ENCODE measurements around the gene PDLIM4. TPM values are rescaled to one million over a fixed set of nuclear protein-coding genes. Genes with fewer than 3 reads are reported as not detected.
A peak's percentile ranks its signal among the peaks of the same experiment; 100 is the strongest.

The PDLIM4 gene, protein sequence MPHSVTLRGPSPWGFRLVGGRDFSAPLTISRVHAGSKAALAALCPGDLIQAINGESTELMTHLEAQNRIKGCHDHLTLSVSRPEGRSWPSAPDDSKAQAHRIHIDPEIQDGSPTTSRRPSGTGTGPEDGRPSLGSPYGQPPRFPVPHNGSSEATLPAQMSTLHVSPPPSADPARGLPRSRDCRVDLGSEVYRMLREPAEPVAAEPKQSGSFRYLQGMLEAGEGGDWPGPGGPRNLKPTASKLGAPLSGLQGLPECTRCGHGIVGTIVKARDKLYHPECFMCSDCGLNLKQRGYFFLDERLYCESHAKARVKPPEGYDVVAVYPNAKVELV
- total RNA-seq (2014; rRNA removed; shearing (Covaris generic)) = not detected in 2 replicates

DNA sequence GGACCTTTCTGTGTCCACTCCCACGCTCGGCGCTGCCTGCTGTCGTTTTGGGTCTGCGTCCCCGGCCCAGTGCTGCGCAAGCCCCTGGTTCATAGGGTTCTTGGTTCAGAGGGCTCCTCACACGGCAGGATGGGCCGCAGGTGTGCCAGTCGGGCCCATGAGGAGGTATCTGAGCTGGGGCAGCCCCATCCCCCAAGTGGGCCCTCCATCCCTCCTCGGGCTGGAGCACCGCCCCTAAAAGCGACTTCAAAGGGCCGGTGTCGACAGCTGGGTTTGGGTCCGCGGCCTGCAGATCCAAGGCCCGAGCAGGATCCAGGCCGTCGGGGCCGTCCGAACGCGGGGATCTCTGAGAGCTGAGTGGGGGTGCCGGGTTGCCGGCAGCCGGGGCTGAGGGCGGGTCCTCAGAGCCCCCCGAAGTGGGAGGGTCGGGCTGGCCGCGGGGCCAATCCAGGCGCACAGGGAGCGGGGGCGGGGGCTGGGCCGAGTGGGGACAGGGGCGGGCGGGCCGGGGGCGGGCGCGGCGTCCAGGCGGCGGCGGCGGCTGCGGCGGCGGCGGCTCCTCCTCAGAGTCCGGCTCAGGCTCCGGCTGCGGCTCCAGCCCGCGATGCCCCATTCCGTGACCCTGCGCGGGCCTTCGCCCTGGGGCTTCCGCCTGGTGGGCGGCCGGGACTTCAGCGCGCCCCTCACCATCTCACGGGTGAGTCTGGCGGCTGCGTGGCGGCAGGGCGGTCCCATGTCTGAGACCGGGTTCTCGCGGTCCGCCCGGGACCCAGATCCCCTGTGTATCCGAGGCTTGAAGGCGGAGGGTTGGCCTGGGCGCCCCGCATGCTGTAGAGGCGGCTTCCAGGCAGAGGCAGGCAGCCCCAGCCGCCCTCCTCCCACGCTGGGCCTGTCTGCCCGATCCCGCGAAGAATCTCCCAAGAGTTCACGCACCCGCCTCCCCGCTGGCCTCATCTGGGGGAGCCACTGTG lies at the start of gene PDLIM4:
Gene PDLIM4 (plus strand): TSS at position 566 of the 971 bp plus-strand sequence. CDS start 39 bp downstream, at position 605.
- in situ Hi-C loops (cut with HindIII; ENCODE audit: low sequenced_read_pairs) = no loop called here
- no peak for DNase-seq (ENCODE audit: low spot score)

DNA sequence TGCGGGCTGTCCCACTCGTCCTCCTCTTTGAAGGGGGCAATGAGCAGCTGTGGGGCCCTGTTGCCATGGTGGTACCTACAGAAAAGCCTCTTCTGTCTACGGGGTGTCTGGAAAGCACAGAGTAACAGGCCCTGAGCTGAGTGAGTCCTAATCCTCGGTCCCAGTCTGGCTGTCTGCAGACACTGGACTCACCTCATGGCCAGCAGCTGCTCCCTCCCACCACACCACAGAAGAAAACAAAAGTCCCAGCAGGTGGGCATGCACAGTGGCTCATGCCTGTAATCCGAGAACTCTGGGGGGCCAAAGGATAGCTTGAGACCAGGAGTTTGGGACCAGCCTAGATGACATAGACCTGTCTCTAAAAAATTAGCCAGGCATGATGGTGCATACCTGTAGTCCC lies 49.7 kb upstream of the PDLIM4 start:
- DNase-seq (ENCODE audit: low spot score) = no peak
- in situ Hi-C loops (cut with HindIII; ENCODE audit: low sequenced_read_pairs) = no loop called here

DNA sequence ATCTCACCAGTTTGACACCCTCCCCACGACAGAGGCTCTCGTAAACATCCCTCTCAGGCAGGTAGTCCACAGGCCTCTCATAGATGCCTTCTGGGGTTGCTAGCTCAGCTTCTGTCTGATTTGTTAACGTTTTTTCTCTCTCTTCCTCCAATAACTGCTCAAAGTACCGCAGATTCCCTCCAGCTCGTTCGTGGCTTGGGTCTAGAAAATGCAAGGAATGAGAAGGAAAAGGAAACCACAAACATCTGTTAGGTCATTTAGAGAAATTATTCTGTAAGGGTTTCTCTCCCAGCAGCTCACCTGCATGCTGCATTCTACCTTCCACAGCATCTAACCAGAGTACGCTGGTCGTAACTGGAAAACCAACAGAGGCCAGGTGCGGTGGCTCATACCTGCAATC lies 48.4 kb upstream of the PDLIM4 start:
- in situ Hi-C loops (cut with HindIII; ENCODE audit: low sequenced_read_pairs) = no loop called here
- DNase-seq (ENCODE audit: low spot score) = no peak

DNA sequence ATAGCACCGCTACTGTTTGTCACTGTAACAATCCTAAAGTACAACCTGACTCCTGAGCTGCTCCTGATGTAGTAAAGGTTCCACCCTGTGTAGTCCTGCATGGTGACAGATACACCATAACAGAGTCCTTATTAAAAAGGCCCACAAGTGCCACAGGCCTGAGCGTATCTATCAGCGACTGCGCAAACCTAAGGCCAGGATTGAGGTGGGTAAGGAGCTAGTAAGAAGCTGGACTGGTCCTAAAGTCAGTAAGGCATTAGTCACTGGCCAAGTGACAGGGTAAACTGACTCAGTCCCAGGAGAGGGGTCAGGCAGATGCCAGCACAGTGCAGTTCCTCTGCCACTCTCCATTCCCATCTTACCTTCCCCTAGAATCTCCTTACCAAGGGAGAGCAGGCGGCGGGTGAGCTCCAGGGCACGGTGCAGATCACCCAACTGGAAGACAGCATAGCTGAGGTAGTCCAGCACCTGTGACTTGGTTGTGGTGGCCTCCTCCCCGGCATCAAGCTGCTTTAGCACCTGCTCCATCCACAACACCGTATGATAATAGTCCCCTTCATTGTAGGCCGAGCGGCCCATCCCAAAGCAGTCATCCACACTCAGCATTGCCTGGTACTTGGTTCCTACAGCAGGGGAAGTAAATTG lies 47.5 kb upstream of the PDLIM4 start:
- DNase-seq (ENCODE audit: low spot score) = peak; percentile 64
- in situ Hi-C loops (cut with HindIII; ENCODE audit: low sequenced_read_pairs) = no loop called here

DNA sequence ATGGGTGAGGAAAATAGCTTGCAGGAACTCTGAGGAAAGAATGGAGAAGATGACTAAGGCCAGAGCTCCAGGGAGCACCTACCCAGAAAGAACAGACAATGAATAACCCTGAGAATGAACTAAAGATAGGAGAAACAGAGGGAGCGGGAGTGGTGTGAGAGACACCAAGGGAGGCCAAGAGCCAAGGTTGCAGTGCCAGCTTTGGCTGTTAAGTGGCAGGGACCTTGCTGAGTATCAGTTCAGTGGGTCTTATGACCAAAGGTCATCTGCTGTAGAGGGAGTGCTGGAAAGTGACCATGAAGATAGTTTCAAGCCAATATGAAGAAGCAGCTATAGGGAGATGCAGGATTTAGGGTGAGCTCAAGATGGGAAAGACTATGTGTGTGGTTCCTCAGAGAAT lies 46.6 kb upstream of the PDLIM4 start:
- no peak for DNase-seq (ENCODE audit: low spot score)
- in situ Hi-C loops (cut with HindIII; ENCODE audit: low sequenced_read_pairs) = no loop called here

DNA sequence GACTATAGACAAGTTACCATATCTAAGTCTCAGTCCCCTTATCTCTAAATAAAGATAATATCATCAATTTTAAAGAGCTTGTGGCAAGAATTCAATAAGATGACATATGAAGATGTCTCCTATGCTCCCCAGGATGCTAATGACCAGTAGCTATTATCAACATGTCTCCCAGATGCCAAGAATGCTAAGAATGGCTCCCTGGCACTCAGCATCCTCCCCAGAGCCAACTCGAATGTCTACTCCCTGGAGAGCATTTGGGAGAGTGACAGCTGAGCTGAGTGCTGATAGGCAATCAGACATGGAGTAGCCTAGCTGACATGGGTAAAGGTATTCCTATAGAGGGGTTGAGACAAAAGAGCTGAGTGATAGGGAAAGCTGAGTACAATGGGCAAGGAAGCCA lies 45.7 kb upstream of the PDLIM4 start:
- in situ Hi-C loops (cut with HindIII; ENCODE audit: low sequenced_read_pairs) = no loop called here
- no peak for DNase-seq (ENCODE audit: low spot score)

DNA sequence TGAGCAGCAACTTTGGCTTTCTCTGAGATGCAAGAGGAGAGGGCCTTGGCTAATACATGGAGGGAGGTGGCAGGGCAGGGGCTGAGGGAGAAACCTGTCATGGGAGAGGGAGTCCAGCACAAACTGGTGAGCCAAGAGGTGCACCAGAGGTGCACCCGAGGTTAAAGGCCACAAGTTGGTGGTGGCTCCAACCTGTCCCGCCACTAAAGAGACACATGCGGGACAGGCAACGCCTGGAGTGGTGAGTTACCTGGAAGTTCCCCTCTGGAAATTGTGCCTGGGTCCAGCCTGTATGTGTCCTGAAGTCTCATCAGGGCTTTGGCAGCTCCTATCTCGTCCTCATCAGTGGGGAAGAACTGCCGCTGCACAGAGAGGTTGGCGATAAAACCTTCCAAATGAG lies 43.8 kb upstream of the PDLIM4 start:
- in situ Hi-C loops (cut with HindIII; ENCODE audit: low sequenced_read_pairs) = no loop called here
- DNase-seq (ENCODE audit: low spot score) = no peak

DNA sequence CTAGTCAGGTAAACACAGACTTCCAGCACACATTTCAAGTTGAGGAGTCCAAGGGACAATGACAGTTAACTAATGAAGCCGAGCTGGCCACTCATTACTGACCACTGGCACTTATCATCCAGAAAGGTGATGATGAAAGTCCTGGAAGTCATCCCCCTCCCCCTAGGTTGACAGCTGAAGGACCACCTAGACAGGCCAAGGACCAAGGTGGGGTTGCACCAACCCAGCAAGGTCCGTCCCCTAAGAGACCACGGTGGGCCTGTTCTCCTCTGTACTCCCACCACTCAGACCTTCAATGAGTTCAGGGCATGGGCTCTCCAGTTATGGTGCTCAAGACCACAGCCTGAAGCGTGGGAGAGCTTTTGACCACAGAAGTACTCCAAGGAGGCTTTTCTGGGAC lies 43.0 kb upstream of the PDLIM4 start:
- DNase-seq (ENCODE audit: low spot score) = no peak
- in situ Hi-C loops (cut with HindIII; ENCODE audit: low sequenced_read_pairs) = no loop called here

DNA sequence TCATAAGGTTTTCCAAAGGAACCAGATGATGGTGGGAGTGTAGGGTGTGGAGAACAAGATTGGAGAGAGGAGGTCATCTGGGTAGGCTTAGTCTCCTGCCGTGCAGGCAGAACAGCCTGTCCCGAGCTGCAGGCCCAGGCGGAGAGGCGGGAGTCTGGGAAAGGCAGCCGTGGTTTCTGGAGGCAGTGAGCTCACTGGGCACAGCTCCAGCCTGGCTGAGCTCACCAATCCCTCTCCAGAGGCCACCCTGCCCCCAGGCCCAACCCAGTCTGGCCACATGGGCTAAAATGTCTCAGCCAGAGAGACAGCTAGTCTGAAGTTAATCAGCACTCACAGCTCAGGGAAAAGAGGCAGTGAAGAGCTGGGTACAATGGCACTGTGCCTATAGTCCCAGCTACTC lies 42.2 kb upstream of the PDLIM4 start:
- in situ Hi-C loops (cut with HindIII; ENCODE audit: low sequenced_read_pairs) = no loop called here
- DNase-seq (ENCODE audit: low spot score) = peak; percentile 96

DNA sequence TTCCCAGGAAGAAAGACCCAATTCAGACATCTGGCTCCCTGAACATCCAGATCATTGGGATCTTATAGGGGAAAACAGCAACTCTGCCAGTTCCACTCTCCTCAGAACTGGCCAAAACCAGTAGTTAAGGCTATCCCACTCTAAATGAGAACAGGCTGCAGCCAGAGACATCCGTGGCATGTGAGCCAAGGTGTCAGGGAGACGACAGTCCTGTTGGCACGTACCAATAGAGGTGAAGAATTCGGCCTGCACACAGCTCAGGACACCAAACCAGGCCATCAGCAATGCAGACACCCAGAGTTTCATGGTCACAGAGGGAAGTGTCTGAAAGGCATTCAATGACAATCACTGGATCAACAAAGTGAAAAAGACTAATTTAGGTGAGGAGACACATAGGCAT lies 39.2 kb upstream of the PDLIM4 start:
- DNase-seq (ENCODE audit: low spot score) = no peak
- in situ Hi-C loops (cut with HindIII; ENCODE audit: low sequenced_read_pairs) = no loop called here

DNA sequence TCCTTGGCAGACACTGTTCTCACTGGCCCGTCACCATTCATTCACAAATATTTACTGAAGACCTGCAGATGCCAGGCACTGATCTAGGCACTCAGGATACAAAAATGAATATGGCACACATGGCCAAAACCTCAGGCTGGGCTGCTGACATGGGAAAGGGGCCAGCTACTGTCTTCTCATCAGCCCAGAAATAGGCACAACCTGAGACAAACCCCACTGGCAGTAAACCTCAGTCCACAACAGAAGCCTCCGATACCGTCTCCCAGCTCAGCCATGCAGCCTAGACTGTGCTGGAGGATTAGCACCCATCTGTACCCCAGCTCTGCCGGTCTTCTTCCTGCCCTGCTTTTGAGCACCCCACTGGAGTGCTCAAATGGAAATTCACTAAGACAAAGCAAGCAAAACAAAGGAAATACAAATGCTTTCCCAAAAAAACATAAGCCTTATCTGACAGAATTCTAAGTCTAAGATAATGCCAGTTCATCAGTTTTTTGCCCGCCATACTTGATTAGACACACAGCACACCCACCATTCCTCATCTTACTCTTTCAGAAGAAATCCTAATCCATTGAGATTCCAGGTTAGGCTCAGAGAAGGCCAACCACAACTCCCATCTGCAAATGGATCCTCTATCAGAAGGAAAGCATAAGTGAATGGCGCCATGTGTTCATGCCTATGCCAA lies 38.1 kb upstream of the PDLIM4 start:
- in situ Hi-C loops (cut with HindIII; ENCODE audit: low sequenced_read_pairs) = no loop called here
- DNase-seq (ENCODE audit: low spot score) = no peak

DNA sequence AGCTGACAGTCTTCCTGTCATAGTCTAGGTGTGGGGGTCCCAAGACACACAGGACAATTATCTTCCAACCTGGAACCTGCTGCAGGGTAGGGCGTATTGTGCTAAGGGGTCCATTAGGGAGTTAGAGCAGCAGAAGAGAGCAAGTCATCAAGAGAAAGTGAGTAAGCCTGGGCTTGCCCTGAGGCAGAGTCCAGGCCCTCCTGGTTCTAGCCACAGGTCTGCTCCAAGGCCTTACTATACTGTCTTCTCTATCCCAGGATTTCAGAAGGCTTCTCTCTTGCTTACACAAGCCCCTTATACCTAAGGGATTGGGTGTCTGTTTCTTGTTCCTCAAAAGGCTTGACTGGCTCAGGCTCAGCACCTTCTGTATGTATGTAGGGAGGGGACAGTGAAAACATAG lies 37.5 kb upstream of the PDLIM4 start:
- in situ Hi-C loops (cut with HindIII; ENCODE audit: low sequenced_read_pairs) = no loop called here
- no peak for DNase-seq (ENCODE audit: low spot score)

DNA sequence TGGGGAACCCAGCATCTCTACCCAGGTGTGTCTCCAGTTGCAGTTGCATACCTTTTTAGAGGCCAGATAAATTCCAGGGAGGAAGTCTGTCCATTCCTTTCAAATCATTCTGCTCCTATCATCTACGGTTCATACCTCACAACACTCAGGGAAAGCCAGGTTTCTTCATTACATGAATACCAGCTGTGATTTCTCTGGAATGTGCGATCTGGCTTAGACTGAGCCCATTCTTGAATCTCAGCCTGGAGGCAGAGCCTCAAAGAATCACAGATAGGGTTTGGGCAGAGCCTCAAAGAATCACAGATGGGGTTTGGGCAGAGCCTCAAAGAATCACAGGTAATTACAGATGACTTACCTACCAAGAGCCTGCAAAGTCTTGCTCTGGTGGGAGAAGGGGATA lies 37.0 kb upstream of the PDLIM4 start:
- no peak for DNase-seq (ENCODE audit: low spot score)
- in situ Hi-C loops (cut with HindIII; ENCODE audit: low sequenced_read_pairs) = no loop called here

DNA sequence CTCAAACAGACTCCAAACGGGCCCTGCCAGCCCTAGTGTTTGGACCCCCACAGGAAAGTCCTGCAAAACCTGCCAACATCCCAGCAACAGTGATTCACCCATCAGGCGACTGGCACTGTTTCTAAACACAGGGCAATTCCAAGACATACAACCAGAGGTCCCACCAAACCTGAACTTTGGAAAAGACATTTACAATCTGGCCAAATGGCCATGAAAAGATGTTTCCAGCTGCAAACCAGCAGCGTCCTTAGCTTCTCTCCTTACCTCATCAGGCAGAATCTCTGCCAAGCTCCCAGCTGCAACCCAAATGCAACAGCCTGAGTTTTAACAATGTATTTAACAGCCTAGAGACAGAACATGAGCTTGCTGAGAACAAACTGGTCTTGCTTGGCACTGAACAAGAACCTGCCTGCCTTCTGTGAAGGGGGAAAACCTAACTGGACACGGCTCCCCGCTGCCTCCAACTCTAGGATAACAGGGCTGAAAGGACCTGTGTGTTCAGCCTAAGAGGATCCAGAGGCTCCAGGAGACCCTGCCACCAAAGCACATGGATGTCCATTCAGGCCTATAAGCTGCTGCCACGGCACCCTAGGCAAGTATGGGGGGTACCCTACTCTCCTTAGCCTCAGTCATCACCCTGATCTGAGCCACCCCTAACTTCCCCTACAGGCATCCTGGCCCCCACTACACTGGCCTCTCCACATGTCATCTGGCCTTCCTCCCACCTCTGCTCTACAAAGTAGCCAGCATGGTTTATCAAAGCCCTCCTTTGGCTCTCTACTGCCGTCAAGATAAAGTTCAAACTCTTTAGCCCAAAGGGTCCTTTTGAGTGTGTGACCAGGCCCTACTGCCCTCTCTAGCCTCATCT lies 35.5 kb upstream of the PDLIM4 start:
- in situ Hi-C loops (cut with HindIII; ENCODE audit: low sequenced_read_pairs) = no loop called here
- DNase-seq (ENCODE audit: low spot score) = peak; percentile 70

DNA sequence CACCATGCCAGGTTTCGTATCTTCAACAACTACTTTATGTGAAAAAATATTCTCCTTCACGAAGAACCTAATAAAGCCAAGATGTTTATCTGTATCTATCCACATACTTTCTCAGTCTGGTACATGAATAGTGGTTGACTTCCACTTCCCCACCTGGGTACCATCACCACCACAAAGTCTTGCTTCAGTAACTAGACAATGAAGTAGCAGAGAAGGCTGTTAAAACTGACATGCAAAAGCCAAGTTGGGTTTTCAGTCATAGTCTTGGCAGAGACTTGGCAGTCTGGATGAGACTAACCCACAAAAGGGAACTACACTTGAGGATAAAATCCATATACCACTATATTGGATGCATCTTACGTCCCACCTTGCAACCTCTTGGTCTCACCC lies 34.9 kb upstream of the PDLIM4 start:
- in situ Hi-C loops (cut with HindIII; ENCODE audit: low sequenced_read_pairs) = no loop called here
- no peak for DNase-seq (ENCODE audit: low spot score)

DNA sequence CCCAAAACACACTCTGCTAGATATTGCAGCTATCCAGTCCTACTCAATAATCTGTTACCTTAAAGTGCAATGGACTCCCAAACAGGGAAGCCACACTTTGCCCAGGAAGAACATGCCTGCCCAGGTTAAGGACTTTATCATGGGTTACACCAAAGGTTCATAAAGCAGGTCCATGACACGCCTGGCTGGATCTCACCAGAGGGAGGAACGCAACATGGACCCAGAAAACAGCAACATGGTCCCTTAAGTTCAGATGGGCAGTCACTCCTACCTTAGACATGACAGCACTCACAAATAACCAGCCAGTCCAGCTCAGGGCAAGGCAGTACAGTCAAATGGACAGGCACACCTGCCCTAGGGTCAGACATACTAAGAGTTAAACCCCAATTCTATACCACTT lies 33.6 kb upstream of the PDLIM4 start:
- in situ Hi-C loops (cut with HindIII; ENCODE audit: low sequenced_read_pairs) = no loop called here
- no peak for DNase-seq (ENCODE audit: low spot score)

DNA sequence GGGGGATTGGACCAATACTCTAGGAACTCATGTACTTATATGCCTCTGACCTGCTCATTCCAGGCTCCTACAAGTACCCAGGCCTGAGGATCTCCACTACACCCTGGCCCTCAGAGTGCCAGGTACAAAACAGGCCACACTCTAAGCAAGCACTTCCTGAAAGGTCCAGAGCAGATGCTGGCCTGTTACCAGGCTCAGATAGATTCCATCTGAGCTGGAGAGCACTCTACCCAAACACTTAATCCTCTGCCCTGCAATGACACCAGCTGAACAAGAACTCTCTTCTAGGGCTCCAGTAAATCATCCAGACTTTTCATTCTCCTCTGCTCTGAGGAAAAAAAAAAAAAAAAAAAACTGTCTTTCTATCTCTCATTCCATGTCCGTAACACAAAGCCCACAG lies 32.8 kb upstream of the PDLIM4 start:
- in situ Hi-C loops (cut with HindIII; ENCODE audit: low sequenced_read_pairs) = no loop called here
- no peak for DNase-seq (ENCODE audit: low spot score)

DNA sequence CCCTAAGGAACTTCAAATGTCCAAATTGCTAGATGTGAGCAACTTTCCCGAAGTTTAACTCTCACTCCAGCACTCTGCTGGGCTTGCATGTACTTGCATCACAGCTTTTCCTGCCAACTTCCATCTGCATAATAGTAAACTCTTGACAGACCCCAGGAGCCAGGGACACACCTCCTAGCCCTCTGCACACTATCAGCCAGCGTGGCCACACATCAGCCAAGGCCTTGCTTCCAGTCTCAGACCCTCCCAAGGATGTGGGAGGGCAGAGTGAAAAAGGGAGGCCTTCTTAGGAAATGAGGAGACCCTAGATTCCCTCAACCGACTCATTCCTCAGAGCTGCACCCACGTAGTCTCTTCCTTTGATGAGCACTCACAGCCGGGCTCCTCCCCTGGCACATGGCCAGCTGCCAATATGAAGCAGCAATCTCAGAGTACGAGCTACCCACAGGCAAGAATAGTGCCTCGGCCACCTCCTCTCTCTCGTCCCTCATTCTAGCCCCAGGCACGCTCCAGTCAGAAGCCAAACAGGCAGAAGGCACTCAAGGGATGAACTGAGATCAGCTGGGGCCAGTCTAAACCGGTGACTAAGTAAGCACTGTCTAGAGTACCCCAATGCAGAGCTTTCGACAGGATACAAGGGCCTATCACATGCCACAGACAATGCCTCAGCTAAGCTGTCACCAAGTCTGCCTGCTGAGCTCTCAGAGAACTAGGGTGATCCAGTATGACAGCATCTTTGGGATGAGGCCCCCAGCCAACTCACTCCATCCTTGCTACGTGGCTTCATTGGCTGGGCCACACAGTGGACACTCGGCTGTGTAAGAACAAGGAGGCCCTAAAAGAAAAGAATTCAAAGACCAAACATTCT lies 32.1 kb upstream of the PDLIM4 start:
- peak; percentile 62 for DNase-seq (ENCODE audit: low spot score)
- in situ Hi-C loops (cut with HindIII; ENCODE audit: low sequenced_read_pairs) = no loop called here
